HFF-Myc (cell line): ENCODE measurements around the gene ELK3.

Source experiments
- DNase-seq: peaks from one replicate; pipeline ENCODE4 v3.0.0-alpha.2; 2011; ENCODE audit warnings: low read depth; ENCODE audit errors: extremely low read depth
- H3K4me3 ChIP-seq: replicated peaks from 2 replicates; pipeline ENCODE4 v1.5.1; 2011; ENCODE audit warnings: low read depth, mild to moderate bottlenecking, control low read depth, low read length
- TF ChIP-seq, protein P1 (sequence below): IDR thresholded peaks from 2 replicates; pipeline ENCODE4 v1.5.1; 2012; ENCODE audit warnings: mild to moderate bottlenecking, low read depth, low read length, control low read depth; ENCODE audit errors: missing control alignments

ELK3 gene

DNA sequence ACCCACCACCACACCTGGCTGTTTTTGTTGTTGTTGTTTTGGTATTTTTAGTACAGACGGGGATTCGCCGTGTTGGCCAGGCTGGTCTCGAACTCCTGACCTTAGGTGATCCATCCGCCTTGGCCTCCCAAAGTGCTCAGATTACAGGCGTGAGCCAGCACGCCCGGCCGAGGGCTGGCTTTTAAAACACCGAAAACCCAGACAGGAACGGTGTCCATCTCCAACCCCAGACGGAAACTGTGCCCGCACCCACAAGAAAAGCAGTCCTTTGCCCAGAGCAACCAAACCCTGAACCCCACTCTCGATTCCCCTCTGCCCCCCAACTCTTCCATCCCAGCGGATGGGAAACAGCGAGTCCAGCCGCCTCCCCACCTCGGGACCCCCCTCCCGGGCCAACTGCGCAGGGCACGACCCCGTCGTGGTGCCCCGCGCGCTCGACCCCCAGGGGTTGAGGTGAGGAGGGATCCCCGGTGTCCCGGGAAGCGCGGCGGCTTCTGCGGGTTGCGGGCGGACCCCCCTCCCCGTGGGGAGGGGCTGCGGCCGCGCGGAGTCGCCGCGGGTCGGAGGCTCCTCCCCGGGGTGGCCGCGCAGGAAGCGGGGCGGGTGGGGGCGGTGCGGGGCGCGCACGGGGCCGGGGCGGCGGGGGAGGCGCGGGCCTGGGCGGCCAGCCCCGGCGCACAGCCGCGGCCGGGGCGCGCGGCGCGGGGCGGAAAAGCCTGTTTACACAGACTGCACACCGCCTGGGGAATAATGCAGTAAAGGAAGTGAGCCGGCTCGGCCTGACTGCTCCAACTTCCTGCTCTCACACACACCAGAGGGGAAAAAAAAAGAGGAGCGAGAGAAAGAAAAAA lies at the start of gene ELK3:
TSS of gene ELK3 (plus strand) at position 651 of the 851 bp plus-strand sequence.
- TF ChIP-seq, protein P1, sequence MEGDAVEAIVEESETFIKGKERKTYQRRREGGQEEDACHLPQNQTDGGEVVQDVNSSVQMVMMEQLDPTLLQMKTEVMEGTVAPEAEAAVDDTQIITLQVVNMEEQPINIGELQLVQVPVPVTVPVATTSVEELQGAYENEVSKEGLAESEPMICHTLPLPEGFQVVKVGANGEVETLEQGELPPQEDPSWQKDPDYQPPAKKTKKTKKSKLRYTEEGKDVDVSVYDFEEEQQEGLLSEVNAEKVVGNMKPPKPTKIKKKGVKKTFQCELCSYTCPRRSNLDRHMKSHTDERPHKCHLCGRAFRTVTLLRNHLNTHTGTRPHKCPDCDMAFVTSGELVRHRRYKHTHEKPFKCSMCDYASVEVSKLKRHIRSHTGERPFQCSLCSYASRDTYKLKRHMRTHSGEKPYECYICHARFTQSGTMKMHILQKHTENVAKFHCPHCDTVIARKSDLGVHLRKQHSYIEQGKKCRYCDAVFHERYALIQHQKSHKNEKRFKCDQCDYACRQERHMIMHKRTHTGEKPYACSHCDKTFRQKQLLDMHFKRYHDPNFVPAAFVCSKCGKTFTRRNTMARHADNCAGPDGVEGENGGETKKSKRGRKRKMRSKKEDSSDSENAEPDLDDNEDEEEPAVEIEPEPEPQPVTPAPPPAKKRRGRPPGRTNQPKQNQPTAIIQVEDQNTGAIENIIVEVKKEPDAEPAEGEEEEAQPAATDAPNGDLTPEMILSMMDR, result no peak
- no peak for DNase-seq
- peak within 1 kb of the TSS; percentile 92 for H3K4me3 ChIP-seq

DNA sequence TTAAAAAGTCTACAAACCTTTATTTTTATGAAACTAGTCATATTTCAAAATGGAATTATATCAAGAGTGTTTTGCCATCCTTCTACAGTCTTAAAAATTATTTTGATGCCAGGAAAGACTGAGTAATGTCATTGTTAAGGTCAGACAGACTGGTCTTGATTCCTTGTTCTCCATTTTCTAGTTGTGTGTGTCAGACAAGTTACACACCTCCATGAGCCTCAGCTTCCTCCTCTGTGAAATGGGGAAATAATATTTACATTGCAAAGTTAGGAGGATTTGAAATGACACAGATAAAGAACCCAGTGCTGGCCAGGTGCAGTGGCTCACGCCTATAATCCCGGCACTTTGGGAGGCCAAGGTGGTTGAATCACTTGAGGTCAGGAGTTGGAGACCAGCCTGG lies 47.4 kb upstream of the ELK3 start:
- no peak for DNase-seq
- H3K4me3 ChIP-seq, result no peak overlapping the region
- TF ChIP-seq, protein P1, result no peak

DNA sequence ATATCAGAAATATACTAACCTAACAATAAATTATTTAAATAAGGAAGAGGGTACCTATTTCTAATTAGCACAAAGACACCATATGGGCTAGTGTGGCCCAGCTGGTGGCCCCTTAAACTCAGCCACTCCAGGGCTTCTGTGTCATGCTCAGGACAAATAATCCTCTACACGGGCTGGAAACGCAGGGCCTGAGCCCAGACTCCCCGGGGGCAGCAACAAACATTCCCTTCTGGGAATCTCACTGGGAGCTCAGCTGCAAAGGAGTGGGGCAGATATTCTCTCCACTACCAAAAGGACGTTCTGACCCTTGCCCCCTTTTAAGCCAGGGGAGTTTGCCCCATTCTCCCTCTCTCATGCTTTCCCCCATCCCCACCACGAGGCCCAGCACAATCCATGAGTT lies 43.7 kb upstream of the ELK3 start:
- TF ChIP-seq, protein P1, result no peak
- no peak overlapping the region for H3K4me3 ChIP-seq
- DNase-seq, result no peak

DNA sequence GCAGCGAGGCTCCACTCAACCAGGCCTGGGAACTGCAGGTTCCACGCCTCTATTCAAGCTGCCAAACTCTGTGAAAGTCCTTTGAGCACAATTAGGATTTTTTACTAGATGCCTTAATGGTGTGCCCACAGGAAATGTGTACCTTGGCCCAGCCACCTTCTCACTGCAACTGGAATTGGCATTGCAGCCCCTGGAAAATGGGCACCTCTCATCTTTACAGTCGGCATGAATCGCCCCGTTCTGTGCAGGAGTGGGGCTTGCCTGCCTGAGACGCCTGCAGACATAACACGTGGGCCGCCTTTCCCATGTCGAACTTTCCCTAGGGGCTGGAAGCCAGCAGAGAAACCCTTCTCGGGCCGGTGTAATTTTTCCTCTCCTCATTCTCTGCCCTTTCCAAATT lies 42.0 kb upstream of the ELK3 start:
- H3K4me3 ChIP-seq, result no peak overlapping the region
- DNase-seq, result no peak
- TF ChIP-seq, protein P1, result no peak

DNA sequence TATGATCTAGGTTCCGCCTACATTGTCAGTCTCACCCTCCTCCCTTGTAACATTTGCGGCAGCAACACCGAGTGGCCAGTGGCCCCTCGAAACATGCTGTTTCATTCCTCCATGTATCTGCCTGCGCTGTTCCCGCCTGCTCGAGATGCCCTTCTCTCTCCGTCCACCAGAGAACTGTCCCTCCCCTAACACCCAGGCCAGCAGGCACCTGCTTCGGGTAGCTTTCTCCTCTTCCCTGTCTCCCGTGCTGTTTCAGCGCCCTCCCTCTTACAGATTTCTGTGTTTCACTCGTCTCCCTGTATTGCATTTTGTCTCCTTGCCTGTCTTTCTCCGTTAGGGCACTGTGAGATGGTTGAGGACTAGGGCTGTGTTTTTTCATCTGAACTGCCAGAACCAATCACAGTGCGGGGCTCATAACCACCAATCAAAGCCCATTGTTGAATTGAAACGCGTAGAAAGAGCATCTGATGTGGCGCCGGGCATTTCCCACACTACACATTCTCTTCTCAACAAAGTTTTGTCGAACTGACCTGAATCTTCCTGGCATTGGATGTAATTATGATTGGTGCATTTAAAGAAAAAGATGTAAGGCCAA lies 40.9 kb upstream of the ELK3 start:
- H3K4me3 ChIP-seq, result no peak overlapping the region
- TF ChIP-seq, protein P1, result no peak
- DNase-seq, result no peak

DNA sequence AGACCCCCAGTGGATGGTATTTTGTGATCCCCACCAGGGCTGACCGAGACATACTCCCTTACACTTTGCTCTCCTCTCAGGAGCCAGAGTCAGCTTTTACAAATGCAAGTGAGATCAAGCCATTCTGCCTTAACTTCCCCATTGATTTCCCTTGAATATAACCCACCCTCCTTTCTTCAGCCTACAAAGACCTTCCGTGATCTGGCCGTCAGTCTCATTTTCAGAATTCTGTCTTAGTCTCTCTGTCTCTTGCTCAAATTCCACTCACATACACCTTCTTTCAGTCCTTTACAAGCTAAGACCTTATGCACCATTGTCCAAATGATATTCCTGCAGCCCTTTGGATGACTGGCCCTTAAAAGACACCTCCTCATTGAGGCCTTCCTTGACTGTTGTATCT lies 39.0 kb upstream of the ELK3 start:
- no peak for DNase-seq
- TF ChIP-seq, protein P1, result no peak
- no peak overlapping the region for H3K4me3 ChIP-seq

DNA sequence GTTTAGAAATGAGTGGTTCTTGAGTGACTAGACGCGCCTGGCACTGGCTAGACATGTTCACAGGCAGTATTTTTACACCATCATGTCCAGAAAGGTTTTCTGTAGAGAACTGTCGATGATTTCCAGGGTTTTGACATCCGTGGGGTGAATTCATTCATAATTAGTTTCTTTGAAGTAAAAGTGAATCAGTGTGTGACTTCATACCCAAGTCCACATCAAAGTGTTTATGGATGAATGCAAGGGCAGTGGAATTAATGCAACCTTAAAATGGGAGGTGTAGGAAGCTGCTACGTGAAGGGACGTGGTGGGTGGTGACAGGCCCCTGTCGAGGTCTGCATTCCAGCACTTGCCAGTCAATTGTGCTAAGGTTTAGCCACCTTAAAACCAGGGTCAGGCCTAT lies 38.4 kb upstream of the ELK3 start:
- H3K4me3 ChIP-seq, result no peak overlapping the region
- no peak for DNase-seq
- TF ChIP-seq, protein P1, result no peak
